ENCODE data around the gene XPNPEP1. TPM values are rescaled to one million over a fixed set of nuclear protein-coding genes. Genes with fewer than 3 reads are reported as not detected.
A peak's percentile ranks its signal among the peaks of the same experiment; 100 is the strongest.

The XPNPEP1 gene
- polyA plus RNA-seq, 1 of the 3 experiments (the other 2 are of a cell fraction): 167 TPM

GRCh38 chr10:109922976-109923921, at the start of gene XPNPEP1 (continued):
- TF ChIP-seq TCF12 (IDR thresholded peaks at IDR 0.05): no peak
- TF ChIP-seq, protein P1, sequence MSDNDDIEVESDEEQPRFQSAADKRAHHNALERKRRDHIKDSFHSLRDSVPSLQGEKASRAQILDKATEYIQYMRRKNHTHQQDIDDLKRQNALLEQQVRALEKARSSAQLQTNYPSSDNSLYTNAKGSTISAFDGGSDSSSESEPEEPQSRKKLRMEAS (IDR thresholded peaks at IDR 0.05; ENCODE audit: low read depth): peak; percentile 44; the same call in 1 of the 2 replicates
- no peak for TF ChIP-seq GATA2 (CRISPR knock-in tag; IDR thresholded peaks at IDR 0.05)
- TF ChIP-seq NRF1 (IDR thresholded peaks at IDR 0.05; ENCODE audit: low read depth, low read length): peak; percentile 40
- TF ChIP-seq, protein P2, sequence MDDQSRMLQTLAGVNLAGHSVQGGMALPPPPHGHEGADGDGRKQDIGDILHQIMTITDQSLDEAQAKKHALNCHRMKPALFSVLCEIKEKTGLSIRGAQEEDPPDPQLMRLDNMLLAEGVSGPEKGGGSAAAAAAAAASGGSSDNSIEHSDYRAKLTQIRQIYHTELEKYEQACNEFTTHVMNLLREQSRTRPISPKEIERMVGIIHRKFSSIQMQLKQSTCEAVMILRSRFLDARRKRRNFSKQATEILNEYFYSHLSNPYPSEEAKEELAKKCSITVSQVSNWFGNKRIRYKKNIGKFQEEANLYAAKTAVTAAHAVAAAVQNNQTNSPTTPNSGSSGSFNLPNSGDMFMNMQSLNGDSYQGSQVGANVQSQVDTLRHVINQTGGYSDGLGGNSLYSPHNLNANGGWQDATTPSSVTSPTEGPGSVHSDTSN (IDR thresholded peaks at IDR 0.05): peak; percentile 19; the same call in 1 of the 2 replicates
- TF ChIP-seq RCOR1 (IDR thresholded peaks at IDR 0.05; ENCODE audit: low read length): no peak
- TF ChIP-seq ELF1 (IDR thresholded peaks at IDR 0.05): 0 out of 2 replicates have a peak, but pooled peaks have one; percentile 6
- no peak for TF ChIP-seq GABPA (IDR thresholded peaks at IDR 0.05; ENCODE audit: low read depth)
- TF ChIP-seq EP300 (IDR thresholded peaks at IDR 0.05; ENCODE audit: borderline replicate concordance in 1 of 2, low read depth in 1 of 2, low read length in 1 of 2): no peak; a peak in 1 of 4 replicates
- TF ChIP-seq RAD21 (IDR thresholded peaks at IDR 0.05; ENCODE audit: low read length): no peak
- TF ChIP-seq SIN3A (IDR thresholded peaks at IDR 0.05; ENCODE audit: borderline replicate concordance, low read depth, low read length): peak; percentile 33; the same call in 1 of the 2 replicates
- TF ChIP-seq CHD2 (IDR thresholded peaks at IDR 0.05; ENCODE audit: low read length, partially characterized antibody): no peak
- TF ChIP-seq RXRA (IDR thresholded peaks at IDR 0.05; ENCODE audit: borderline replicate concordance, low read depth): no peak

- Histone ChIP-seq H3K4me2 (no peak overlapping the region), H4K20me1 (ENCODE audit: insufficient read depth) (no peaks in the 10 kb centered on the region), H3K27me3 (ENCODE audit: insufficient read depth) (no peaks in the 10 kb centered on the region), H3K79me2 (ENCODE audit: insufficient read depth) (no peaks in the 10 kb centered on the region), H3K4me3 (ENCODE audit: low read depth in 2 of 2, low read length in 1 of 2) (no peak overlapping the region), H2AFZ (ENCODE audit: low read depth) (no peak overlapping the region), H3K4me1 (ENCODE audit: control insufficient read depth in 1 of 2, insufficient read depth in 2 of 2, low read depth in 1 of 2, low read length in 1 of 2) (peaks cover 18 to 70% of the 10 kb centered on the region in 2 experiments), H3K9me3 (no peaks in the 10 kb centered on the region), H3K9me2 (no peaks in the 10 kb centered on the region), H3F3A (replicated peaks; ENCODE audit: insufficient read depth) (peaks cover 22% of the 10 kb centered on the region), H3K9ac (no peak overlapping the region), H3K36me3 (replicated peaks in 1 of 2; ENCODE audit: control insufficient read depth in 1 of 2, insufficient read depth in 2 of 2, low read length in 1 of 2) (no peaks in the 10 kb centered on the region), H3K27ac (ENCODE audit: low read depth in 2 of 2, low read length in 1 of 2) (peak overlapping the region in 1 of 2 experiments; percentile 81; a peak in 2 of 4 replicates)
- no peak for DNase-seq
- ChIA-PET CTCF (interaction anchor here (0.6 to 2.3 kb wide), 2 partner anchors 16 to 62 kb away, joined by 4 to 8 read pairs; no protein-coding TSS in a partner anchor), POLR2A (no interaction called here)
- WGBS (ENCODE audit: low lambda C conversion rate): 92% methylated on average over 2 of the region's 2 CpGs
- TF ChIP-seq GATA2 (CRISPR knock-in tag; IDR thresholded peaks at IDR 0.05): no peak
- TF ChIP-seq NFIC (IDR thresholded peaks at IDR 0.05; ENCODE audit: borderline replicate concordance): no peak
- TF ChIP-seq, protein P3, sequence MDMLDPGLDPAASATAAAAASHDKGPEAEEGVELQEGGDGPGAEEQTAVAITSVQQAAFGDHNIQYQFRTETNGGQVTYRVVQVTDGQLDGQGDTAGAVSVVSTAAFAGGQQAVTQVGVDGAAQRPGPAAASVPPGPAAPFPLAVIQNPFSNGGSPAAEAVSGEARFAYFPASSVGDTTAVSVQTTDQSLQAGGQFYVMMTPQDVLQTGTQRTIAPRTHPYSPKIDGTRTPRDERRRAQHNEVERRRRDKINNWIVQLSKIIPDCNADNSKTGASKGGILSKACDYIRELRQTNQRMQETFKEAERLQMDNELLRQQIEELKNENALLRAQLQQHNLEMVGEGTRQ (IDR thresholded peaks at IDR 0.05; ENCODE audit: borderline replicate concordance, low read depth, low read length): no peak
- no peak for TF ChIP-seq POLR2AphosphoS5 (IDR thresholded peaks at IDR 0.05; ENCODE audit: low read depth, low read length)
- no peak for TF ChIP-seq RAD21 (IDR thresholded peaks at IDR 0.05; ENCODE audit: low read length)
- TF ChIP-seq SIN3A (IDR thresholded peaks at IDR 0.05; ENCODE audit: borderline replicate concordance, low read depth, low read length): no peak
- TF ChIP-seq, protein P4, sequence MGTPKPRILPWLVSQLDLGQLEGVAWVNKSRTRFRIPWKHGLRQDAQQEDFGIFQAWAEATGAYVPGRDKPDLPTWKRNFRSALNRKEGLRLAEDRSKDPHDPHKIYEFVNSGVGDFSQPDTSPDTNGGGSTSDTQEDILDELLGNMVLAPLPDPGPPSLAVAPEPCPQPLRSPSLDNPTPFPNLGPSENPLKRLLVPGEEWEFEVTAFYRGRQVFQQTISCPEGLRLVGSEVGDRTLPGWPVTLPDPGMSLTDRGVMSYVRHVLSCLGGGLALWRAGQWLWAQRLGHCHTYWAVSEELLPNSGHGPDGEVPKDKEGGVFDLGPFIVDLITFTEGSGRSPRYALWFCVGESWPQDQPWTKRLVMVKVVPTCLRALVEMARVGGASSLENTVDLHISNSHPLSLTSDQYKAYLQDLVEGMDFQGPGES (IDR thresholded peaks at IDR 0.05; ENCODE audit: low read depth, low read length): no peak
- TF ChIP-seq, protein P1 (IDR thresholded peaks at IDR 0.05; ENCODE audit: low read depth): no peak
- no peak for TF ChIP-seq EP300 (IDR thresholded peaks at IDR 0.05; ENCODE audit: borderline replicate concordance in 1 of 2, low read depth in 1 of 2, low read length in 1 of 2)
- TF ChIP-seq NRF1 (IDR thresholded peaks at IDR 0.05; ENCODE audit: low read depth, low read length): no peak
- no peak for TF ChIP-seq MEF2A (IDR thresholded peaks at IDR 0.05; ENCODE audit: borderline replicate concordance, low read depth)
- TF ChIP-seq, protein P2 (IDR thresholded peaks at IDR 0.05): no peak
- TF ChIP-seq, protein P5, sequence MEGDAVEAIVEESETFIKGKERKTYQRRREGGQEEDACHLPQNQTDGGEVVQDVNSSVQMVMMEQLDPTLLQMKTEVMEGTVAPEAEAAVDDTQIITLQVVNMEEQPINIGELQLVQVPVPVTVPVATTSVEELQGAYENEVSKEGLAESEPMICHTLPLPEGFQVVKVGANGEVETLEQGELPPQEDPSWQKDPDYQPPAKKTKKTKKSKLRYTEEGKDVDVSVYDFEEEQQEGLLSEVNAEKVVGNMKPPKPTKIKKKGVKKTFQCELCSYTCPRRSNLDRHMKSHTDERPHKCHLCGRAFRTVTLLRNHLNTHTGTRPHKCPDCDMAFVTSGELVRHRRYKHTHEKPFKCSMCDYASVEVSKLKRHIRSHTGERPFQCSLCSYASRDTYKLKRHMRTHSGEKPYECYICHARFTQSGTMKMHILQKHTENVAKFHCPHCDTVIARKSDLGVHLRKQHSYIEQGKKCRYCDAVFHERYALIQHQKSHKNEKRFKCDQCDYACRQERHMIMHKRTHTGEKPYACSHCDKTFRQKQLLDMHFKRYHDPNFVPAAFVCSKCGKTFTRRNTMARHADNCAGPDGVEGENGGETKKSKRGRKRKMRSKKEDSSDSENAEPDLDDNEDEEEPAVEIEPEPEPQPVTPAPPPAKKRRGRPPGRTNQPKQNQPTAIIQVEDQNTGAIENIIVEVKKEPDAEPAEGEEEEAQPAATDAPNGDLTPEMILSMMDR (IDR thresholded peaks at IDR 0.05): no peak
Observed at GRCh38 chr10:109972372-109973001, 49.2 kb upstream of the XPNPEP1 start.

All from SK-N-SH (cell line).